ENCODE measurements around the gene CDKN2B-AS1. TPM values are rescaled to one million over a fixed set of nuclear protein-coding genes. Genes with fewer than 3 reads are reported as not detected.
"Not testable (repeated sequence)": the region's sequence is repeated elsewhere in the genome, so short reads cannot be mapped to it uniquely, and the experiment has no call there.

CDKN2B-AS1 gene
- total and polyA plus RNA-seq, 3 donors from 2014 or later: 2.2 to 3.5 (median 3.0) TPM

- intact Hi-C loops (cut with DNase I; ENCODE audit: low total_unique reads): no loop called here
- H3K27ac ChIP-seq: no peak overlapping the region
- H3K36me3 ChIP-seq (ENCODE audit: low read depth, missing control alignments): no peaks in the 10 kb centered on the region
- H3K4me1 ChIP-seq: no peaks in the 10 kb centered on the region
- no peaks in the 10 kb centered on the region for H3K9me3 ChIP-seq
- H3K4me3 ChIP-seq: no peak overlapping the region
- TF ChIP-seq POLR2A (IDR thresholded peaks at IDR 0.05) (no peak), CTCF (IDR thresholded peaks at IDR 0.05) (no peak)
- no peak for DNase-seq
- WGBS, 2 donors: 90 to 99% methylated on average over 2 of the region's 2 CpGs
- H3K27me3 ChIP-seq: no peaks in the 10 kb centered on the region
These were observed 59.9 kb downstream of the CDKN2B-AS1 start for GRCh38 chr9:22054529-22054928.

GRCh38 chr9:22055090-22055489 lies 60.5 kb downstream of the CDKN2B-AS1 start:
- no peak overlapping the region for H3K27ac ChIP-seq
- H3K27me3 ChIP-seq: no peaks in the 10 kb centered on the region
- H3K4me3 ChIP-seq: no peak overlapping the region
- no peak for TF ChIP-seq CTCF (IDR thresholded peaks at IDR 0.05)
- TF ChIP-seq POLR2A (IDR thresholded peaks at IDR 0.05): no peak
- H3K4me1 ChIP-seq: no peaks in the 10 kb centered on the region
- intact Hi-C loops (cut with DNase I; ENCODE audit: low total_unique reads): no loop called here
- no peaks in the 10 kb centered on the region for H3K36me3 ChIP-seq (ENCODE audit: low read depth, missing control alignments)
- DNase-seq: no peak
- H3K9me3 ChIP-seq: no peaks in the 10 kb centered on the region

GRCh38 chr9:22056402-22056801 lies 61.8 kb downstream of the CDKN2B-AS1 start:
- H3K36me3 ChIP-seq (ENCODE audit: low read depth, missing control alignments): no peaks in the 10 kb centered on the region
- H3K27ac ChIP-seq: no peak overlapping the region
- no peaks in the 10 kb centered on the region for H3K4me1 ChIP-seq
- intact Hi-C loops (cut with DNase I; ENCODE audit: low total_unique reads): no loop called here
- no peaks in the 10 kb centered on the region for H3K9me3 ChIP-seq
- DNase-seq: no peak
- TF ChIP-seq POLR2A (IDR thresholded peaks at IDR 0.05) (no peak), CTCF (IDR thresholded peaks at IDR 0.05) (no peak)
- WGBS, 2 donors: 63 to 82% methylated on average over 3 of the region's 3 CpGs
- H3K27me3 ChIP-seq: no peaks in the 10 kb centered on the region
- H3K4me3 ChIP-seq: no peak overlapping the region

GRCh38 chr9:22057972-22058371 lies 63.4 kb downstream of the CDKN2B-AS1 start:
- intact Hi-C loops (cut with DNase I; ENCODE audit: low total_unique reads); H3K4me1 ChIP-seq; H3K9me3 ChIP-seq; H3K36me3 ChIP-seq (ENCODE audit: low read depth, missing control alignments); H3K4me3 ChIP-seq; H3K27ac ChIP-seq; H3K27me3 ChIP-seq; DNase-seq: not testable (repeated sequence)
- 96% methylated on average over 6 of the region's 6 CpGs for WGBS, 2 donors

GRCh38 chr9:22060831-22061383 lies 66.3 kb downstream of the CDKN2B-AS1 start:
- no peak for DNase-seq
- Histone ChIP-seq H3K27ac (no peak overlapping the region), H3K9me3 (no peaks in the 10 kb centered on the region), H3K4me3 (no peak overlapping the region), H3K36me3 (ENCODE audit: low read depth, missing control alignments) (no peaks in the 10 kb centered on the region), H3K4me1 (no peaks in the 10 kb centered on the region), H3K27me3 (no peaks in the 10 kb centered on the region)
- WGBS, 2 donors: 76 to 85% methylated on average over 4 of the region's 4 CpGs
- TF ChIP-seq CTCF (IDR thresholded peaks at IDR 0.05): no peak
- TF ChIP-seq POLR2A (IDR thresholded peaks at IDR 0.05): no peak
- intact Hi-C loops (cut with DNase I; ENCODE audit: low total_unique reads): no loop called here
